ELR (cell line): ENCODE results near the gene BIRC3.

ENCODE experiments used
- DNase-seq: peaks from one replicate; pipeline ENCODE4 v3.0.0-alpha.2; 2015; ENCODE audit warnings: low read depth

Gene BIRC3

GRCh38 chr11:102317099-102317767 is at the start of gene BIRC3:
BIRC3 (plus strand) TSS chr11:102317484; CDS start chr11:102324510, 7,026 bp downstream.
- peak; percentile 97 for DNase-seq

DNA sequence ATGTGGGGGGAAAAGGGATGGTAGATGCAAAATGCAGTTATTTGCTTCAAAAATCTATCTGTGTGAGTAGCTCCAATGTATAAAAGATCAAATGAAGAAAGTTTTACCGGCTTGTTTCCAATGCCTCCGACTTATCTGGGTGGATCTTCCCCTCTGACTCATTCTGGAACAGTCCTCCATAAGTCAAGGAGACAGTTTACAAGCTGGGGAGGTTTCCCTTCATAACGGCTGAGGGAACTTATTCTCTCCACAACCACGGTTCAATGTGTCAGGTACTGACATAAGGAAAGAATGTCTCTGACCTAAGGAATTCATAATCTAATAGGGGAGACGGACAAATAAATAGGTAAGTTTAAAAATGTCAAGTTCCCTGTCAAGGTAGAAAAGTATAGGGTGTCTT is 49.7 kb upstream of the BIRC3 start:
- DNase-seq, result peak; percentile 77

DNA sequence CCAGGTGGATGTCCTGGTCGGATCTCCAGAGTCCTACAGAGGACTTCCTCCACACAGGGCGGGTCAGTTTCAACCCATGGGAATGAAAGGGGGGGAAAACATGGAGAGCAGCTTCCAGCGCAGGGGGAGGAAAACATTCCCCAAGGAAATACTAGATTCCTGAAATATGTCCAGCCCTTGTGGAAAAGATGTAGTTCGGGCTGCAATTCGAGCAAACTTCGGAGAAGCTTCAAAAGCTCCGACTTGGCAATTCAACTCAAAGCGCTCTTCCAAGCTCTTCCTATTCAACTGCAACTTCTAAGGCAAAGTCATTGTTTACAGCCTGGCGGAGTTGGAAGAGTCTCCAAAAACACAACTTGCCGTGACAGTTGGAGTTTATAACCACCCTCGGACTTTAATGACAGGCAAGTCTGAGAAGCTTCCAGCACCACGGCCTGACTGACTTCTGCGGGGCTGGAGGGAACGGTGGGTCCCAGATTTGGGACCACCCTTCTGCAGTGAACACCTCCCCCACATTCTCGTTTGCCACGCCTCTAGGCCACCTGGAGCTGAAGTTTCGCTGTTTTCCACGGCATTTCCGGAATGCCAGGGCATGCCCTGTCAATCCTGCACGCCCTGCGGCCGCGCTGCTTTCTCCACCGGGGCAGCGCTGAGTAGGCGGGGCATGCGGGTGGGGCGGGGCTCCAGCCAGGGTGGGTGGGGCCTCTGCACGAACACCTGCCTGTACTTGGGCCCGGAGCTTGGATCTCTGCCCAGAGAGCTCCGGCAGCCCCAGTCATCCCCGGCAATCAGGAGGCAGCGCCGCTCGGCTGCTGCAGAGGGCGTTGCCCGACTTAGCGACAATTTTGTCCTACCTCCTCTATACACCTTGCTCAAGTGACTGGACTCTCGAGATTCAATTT is 49.0 kb upstream of the BIRC3 start:
- DNase-seq, result peak; percentile 29

DNA sequence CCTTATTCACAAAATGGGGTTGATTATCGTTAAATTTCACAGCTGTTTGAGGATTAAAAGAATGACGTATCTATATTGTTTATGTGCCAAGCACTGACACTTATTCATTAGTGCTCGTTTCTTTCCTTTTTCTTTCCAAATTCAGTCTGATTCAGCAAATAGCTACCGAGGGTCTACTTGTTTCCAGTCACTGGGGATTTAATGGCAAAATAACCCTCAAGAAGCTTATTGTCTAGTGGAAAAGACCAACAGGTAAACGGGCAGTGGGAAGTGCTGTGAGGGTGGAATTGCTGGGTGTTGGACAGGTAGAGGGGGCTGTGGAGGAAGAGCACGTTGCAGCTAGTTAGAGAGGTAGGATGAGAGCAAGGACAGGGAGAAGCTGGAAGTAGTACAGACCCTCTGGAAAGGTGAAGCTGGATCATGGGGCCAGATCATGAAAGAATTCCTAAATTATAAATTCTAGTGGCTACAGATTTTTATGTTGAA is 48.3 kb upstream of the BIRC3 start:
- DNase-seq, result no peak

DNA sequence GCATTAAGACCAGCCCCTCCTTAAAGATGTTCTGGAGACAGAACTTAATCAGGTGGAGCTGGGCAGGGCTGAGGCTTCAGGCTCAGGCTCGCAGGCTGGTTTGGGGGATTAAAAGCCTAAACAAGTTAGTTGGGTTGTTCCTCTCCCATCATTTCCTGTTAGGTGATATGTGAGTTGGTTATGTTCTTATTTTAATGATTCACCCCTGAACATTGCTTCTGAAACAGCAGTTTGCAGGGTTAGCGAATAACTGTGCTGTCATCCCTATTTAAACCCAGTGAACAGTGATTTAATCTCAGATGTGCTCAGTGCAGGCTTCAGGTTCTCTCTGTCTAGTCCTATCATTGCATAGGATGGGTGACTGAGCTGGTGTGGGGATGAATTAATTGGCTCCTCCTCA is 47.4 kb upstream of the BIRC3 start:
- DNase-seq, result peak; percentile 77

- no peak for DNase-seq
Observed at GRCh38 chr11:102272047-102272824, 45.0 kb upstream of the BIRC3 start.

DNA sequence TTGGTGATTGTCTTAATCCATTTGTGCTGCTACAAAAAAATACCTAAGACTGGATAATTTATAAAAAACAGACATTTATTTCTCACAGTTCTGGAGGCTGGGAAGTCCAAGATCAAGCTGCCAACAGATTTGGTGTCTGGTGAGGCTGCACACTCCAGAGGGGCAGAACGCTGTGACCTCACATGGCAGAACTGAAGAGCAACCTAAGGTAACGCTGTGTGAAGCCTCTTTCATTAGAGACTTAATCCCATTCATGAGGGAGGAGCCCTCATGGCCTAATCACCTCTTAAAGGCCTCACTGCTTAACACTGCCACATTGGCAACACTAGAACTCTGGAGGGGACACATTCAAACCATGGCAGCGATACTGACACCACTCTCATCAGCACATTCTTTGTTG is 42.7 kb upstream of the BIRC3 start:
- DNase-seq, result no peak

DNA sequence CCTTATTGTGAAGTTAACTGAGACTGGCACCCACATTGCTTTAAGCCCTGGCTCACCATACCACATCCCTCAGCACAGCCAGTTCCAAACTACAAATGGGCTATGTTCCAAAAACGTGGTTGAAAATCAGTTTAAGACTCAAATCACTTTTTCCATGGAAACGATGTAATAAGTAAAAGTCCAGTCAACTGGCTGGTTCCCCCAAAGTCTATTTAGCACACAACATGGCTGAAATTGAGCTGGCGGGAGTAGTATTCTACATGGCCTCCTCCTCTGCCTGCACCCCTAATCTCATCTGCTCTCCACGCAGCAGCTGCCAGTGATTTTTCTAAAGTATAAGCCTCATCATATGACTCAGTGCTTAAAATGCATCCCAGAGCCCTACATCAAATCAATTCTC is 40.9 kb upstream of the BIRC3 start:
- DNase-seq, result no peak

DNA sequence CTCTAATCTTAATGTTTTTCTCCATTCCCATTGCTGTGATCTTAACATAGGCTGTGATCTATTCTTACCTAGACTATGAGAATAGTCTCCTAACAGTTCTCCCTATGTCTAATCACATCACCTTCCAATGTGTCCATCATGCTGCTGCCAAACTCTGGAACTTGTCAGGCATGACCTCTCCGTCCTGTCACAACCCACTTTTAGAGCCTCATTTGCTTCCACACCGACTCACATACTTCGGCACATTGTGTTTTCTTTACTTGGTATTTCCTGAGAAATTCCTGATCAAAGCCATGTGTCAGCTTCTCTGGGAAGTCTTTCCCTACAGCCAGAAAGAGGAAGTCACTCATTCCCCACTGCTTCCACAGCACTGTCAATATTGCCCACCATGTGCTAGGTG is 40.5 kb upstream of the BIRC3 start:
- no peak for DNase-seq

- DNase-seq, result peak; percentile 58
Observed at GRCh38 chr11:102279641-102280170, 37.6 kb upstream of the BIRC3 start.

- no peak for DNase-seq
Observed at GRCh38 chr11:102280245-102280833, 36.9 kb upstream of the BIRC3 start.

DNA sequence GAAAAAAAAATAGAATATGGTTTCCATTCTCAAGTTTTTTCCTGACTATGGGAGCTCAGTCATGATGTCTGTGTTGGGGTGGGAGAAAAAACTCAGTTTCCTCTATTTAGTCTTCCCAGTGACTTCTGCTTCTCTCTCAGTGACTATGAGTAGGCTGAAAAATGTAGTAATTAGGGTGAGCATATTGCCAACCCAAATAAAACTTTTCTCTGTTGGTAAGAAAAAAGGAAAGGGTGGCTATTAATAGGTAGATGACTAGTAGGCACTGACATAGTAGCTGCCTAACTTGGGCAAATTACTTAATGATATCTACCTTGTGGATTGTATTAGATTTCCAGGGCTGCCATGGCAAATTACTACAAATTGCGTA is 34.2 kb upstream of the BIRC3 start:
- DNase-seq, result no peak

DNA sequence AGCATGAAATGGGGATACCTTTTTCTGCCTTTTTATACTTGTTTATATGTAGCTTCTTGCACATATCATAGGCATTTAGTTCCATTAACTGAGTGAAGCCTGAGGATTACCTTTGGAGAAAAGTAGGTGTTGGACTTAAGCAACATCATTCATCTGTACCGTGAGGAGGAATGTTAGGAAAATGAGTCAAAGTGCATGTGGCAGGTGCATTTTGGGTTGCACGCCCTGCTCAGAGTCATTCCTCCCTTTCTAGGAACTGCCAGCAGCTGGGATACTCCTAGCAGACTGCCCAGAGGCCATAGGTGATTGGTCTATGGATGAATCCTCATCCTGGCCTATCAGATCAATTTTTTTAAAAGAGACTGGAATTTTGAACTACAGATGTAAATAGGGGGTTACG is 33.3 kb upstream of the BIRC3 start:
- DNase-seq, result no peak

- no peak for DNase-seq
Observed at GRCh38 chr11:102286292-102286691, 31.0 kb upstream of the BIRC3 start.

DNA sequence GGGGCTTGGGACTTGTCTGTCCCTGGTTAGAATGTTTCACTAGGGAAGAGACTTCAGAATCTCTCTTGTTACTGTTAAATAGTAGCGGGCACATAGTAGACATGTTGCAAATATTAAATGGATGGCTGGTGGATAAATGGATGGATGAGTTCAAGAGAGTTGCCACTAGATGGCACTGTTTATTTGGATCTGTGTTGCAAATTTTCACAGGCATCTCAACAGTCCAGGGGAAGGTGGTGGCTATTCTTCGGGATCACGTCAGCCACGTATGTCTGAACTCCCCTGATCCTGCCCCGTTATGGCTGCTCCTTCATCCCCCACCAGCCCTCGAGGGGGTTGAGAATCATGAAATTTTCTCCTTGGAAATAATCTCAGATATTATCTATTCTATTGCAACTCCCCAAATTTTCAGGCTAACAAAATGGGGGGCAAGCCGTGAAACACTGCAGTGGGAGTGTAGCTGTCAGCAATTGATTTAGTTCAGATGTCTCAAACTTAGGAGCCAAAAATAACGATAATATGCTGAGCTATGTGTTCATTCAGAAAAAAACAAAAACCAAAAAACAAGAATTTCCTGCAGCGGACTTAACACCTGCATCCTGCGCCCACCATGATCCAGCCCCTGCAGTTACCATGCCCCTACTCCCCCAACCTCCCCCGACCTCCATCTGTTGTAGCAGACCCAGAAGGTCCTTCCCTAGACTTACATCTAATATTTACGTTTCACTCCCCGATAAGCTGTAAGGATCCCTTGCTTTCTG is 29.1 kb upstream of the BIRC3 start:
- DNase-seq, result peak; percentile 87

DNA sequence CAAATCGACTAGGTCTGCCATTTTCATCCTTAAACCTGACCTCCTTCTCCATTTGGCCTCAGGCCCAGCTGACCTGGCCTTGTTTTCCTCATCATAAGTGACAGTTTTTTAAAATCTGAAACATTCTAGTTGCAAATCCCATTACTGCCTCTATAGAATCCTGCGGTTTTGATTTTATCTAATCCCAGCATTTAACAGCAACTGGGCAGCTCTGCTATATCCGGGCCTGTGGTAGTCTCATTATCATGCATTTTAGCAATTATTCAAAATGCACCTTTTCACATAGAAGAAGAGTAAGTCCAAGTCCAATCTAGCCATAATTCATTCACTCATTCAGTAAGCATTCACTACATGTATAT is 28.6 kb upstream of the BIRC3 start:
- no peak for DNase-seq

GRCh38 chr11:102289592-102289991 is 27.7 kb upstream of the BIRC3 start:
- DNase-seq, result no peak

DNA sequence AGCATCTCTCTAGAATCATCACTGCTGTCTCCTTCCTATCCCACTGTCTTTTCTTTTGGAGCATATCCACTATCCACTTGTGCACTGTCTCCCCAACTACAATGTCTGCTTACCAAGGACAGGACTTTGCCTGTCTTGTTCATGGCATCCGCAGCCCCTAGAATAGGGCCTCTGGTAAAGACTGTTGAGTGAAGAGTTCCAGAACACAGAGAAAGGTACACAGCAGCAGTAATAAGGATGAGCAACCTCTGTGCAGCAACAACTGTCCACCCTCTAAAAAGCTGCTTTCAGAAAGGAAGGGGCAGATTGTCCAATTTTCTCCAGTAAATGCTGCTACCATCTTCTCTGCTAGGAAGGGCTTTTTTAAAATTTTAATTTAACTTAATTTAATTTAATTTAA is 25.5 kb upstream of the BIRC3 start:
- DNase-seq, result no peak

DNA sequence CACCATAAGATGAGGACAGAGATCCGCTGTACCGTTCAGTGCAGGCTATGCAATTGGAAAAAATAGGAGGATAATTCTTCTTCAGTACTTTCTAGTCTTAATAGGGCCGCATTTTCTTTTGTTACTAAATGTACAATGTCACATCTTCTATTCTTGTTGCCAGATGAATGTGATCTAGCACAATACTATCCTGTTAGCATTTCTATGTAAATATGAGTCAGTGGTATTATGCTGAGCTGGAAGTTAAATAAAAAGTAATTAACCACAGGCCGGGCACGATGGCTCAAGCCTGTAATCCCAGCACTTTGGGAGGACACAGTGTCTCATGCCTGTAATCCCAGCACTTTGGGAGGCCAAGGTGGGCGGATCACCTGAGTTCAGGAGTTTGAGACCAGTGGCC is 24.4 kb upstream of the BIRC3 start:
- DNase-seq, result no peak

DNA sequence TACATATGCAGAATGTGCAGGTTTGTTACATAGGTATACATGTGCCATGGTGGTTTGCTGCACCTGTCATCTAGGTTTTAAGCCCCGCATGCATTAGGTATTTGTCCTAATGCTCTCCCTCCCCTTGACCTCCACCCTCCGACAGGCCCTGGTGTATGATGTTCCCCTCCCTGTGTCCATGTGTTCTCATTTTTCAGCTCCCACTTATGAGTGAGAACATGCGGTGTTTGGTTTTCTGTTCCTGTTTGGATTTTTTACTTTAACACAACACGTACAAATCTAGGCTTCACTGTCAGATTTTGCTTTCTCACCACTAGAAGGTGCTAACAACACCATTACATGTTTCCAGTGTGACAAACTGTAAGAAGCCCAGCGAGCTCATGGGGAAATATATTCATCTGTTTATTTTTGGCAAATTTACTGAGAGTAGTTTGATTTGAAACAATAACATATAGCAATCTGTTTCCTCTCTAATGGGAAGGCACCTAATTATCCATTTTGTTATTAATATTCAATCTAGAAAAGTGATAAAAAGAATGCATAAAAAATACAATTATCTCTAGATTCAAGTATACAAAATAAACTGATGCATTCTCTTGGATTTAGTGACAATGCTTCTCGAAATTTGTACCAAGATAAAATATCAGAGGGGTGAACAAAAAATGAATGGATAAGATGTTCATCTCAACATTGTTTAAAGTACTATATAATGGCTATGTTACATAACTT is 23.2 kb upstream of the BIRC3 start:
- peak; percentile 73 for DNase-seq

DNA sequence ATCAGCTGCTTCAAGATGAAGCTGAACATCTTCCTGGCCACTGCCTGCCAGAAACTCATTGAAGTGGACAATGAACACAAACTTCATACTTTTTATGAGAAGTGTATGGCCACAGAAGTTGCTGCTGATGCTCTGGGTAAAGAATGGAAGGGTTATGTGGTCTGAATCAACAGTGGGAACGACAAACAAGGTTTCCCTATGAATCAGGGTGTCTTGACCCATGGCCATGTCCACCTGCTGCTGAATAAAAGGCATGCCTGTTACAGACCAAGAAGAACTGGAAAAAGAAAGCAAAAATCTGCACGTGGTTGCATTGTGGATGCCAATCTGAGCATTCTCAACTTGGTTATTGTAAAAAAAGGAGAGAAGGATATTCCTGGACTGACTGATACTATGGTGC is 22.2 kb upstream of the BIRC3 start:
- DNase-seq, result no peak
